GM12801 (cell line): ENCODE measurements around the gene CHRM4.

Experiments
- CTCF ChIP-seq: IDR thresholded peaks from one replicate; pipeline ENCODE4 v1.5.1; 2011; ENCODE audit warnings: control low read depth; ENCODE audit not compliant: insufficient read length; ENCODE audit errors: extremely low read depth

CHRM4 gene

GRCh38 chr11:46427364-46427763 is 35.8 kb upstream of the CHRM4 start:
- TF ChIP-seq CTCF, result no peak

- TF ChIP-seq CTCF, result no peak
Measured at GRCh38 chr11:46426233-46426991, 34.8 kb upstream of the CHRM4 start.

- no peak for TF ChIP-seq CTCF
Measured at GRCh38 chr11:46422588-46422987, 31.0 kb upstream of the CHRM4 start.

- TF ChIP-seq CTCF, result no peak
Measured at GRCh38 chr11:46421257-46421880, 29.8 kb upstream of the CHRM4 start.

GRCh38 chr11:46420513-46420912 is 28.9 kb upstream of the CHRM4 start:
- no peak for TF ChIP-seq CTCF

GRCh38 chr11:46418751-46419150 is 27.2 kb upstream of the CHRM4 start:
- no peak for TF ChIP-seq CTCF

GRCh38 chr11:46417711-46418110 is 26.1 kb upstream of the CHRM4 start:
- TF ChIP-seq CTCF, result no peak
